GM19240 (cell line): Measurements from ENCODE around the gene MTMR3.
"Not testable (repeated sequence)": the region's sequence is repeated elsewhere in the genome, so short reads cannot be mapped to it uniquely, and the experiment has no call there.

Experiments
- DNase-seq: peaks from one replicate; pipeline ENCODE4 v3.0.0; 2011; ENCODE audit warnings: low spot score; ENCODE audit not compliant: insufficient read length

MTMR3 gene

DNA sequence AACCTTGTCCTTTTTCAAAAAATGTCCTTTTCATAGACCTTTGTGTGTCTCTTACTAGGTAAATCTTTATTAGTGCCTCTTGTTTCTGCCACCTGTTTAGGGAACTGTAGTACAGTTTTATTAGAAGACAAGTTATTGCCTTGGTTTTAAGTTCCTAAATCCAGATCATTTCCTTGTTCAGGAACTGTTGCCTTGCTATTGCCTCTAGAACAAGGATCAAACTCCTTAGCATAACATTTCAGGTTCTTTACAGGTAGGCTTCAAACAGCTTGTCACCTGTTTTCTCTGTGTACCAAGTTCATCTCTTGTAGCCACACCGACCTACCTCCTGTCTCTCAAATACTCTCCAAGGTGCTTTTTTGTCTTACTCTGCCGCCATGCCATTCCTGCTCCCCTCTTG lies 75.2 kb downstream of the MTMR3 start:
- DNase-seq, result no peak

DNA sequence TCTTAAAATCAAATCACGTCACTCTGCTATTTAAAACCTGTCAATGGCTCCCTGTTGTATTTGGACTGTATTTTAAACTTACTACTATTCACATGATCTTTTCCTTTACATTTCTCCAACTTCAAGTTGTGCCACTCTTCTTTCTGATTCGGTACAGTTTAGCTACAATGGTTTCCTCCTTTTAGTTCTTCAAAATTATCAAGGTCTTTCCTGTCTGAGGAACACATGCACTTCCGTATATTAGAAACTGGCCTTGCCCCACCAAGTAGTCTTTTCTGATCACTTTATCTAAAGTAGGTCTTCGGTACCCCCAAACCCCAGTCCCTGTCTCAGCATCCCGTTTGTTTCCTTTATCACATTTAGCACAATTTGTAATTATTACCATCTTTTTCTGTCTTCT lies 81.8 kb downstream of the MTMR3 start:
- no peak for DNase-seq

DNA sequence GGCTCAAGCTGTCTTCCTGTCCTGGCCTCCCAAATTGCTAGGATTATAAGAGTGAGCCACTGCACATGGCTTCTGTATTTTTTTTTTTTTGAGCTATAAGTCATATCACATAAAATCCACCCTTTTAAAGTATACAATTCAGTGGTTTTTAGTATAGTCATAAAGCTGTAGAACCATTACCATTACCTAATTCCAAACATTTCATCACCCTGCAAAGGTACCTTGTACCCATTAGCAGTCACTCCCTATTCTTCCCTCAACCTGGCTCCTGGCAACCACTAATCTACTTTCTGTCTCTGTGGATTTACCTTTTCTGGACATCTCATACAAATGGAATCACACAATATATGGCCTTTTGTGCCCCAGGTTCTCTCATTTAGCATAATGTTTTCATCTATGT lies 84.5 kb downstream of the MTMR3 start:
- no peak for DNase-seq

DNA sequence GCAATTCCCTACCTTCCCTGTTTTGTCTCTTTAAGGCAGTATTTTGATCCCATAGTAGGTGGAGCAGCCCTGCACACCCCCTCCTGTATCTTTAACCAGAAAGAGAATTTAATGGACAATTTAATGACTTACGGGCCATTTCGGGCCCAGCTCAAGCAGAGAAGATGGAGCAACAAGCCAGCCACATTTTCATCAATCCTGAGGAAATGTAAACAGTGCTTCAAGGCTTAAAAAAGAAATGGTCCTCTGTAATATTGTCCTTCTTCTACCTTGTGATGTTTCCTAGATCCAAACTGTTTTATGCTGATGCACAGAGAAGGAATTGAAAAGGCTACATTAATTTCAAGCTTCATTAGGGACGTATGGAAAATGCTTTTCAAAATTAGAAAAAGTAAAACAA lies 88.6 kb downstream of the MTMR3 start:
- no peak for DNase-seq

DNA sequence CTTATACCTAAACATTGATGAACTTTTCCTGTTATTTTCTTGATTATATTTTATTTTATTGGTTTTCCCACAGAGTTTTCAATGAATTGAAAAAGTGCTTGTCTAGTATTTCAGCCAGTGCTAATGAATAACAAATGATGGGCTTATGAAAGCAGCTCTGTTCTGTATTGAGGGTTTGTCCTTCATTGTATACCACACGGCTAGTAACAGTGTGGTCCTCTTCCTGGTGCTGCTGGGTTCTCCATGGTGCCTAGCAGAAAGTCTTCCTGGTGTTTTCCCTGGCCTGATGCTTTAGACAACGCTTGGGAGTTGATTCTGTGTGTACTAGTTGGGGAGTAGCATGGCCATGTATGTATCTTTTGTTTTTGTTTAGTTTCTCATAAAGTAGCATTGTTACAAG lies 89.1 kb downstream of the MTMR3 start:
- DNase-seq, result no peak

DNA sequence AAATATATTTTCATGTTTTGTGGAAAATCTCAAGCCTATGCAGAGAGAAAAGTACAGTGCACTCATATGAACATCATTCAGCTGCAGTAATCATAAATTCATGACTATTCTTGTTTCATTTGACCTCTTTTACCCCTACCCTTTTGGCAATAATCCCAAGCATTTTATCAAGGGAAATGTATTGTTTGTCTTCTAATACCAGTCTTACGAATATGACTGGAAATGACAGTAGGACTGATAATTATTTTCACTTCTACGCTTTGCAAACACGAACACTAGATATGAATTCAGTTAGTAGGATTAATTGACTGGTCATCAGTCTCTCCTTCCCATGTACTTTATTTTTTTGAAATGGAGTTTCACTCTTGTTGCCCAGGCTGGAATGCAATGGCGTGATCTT lies 90.3 kb downstream of the MTMR3 start:
- DNase-seq, result no peak

DNA sequence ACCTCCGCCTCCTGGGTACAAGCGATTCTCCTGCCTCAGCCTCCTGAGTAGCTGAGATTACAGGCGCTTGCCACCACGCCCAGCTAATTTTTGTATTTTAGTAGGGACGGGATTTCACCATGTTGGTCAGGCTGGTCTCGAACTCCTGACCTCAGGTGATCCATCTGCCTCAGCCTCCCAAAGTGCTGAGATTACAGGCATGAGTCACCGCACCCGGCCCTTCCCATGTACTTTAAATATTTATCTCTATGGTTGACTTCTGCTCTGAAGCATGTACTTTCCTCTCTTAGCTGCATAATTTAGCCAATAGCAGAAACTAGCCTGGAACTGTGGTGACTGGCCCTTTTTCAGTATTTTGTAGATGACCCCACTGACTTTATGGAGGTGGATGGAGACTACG lies 90.7 kb downstream of the MTMR3 start:
- not testable (repeated sequence) for DNase-seq

DNA sequence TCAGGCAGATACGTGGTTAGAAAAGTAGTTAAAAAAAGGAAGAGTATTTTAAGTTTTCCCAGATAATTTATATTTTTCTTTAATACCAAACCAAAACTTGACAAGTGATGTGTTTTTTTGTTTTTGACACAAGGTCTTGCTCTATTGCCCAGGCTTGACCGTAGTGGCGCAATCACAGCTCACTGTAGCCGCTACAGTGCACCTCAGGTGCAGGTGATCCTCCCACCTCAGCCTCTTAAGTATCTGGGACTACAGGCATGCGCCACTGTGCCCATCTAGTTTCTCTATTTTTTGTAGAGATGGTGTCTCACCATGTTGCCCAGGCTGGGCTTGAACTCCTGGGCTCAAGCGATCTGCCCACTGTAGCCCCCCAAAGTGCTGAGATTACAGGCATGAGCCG lies 92.5 kb downstream of the MTMR3 start:
- DNase-seq, result no peak

DNA sequence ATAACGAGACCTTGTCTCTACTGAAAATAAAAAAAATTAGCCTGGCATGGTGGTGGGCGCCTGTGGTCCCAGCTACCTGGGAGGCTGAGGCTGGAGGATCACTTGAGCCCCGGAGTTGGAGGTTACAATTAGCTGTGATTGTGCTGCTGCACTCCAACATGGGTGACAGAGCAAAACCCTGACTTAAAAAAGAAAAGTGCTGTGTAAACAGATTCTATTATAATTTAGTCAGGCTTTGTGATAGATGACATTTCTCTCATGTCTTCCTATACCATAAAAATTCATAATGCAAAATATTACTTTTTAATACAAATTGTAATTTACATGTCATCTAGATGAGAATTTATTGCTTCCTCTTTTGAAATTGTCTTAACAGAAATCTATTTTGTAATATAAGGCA lies 94.1 kb downstream of the MTMR3 start:
- DNase-seq, result no peak

DNA sequence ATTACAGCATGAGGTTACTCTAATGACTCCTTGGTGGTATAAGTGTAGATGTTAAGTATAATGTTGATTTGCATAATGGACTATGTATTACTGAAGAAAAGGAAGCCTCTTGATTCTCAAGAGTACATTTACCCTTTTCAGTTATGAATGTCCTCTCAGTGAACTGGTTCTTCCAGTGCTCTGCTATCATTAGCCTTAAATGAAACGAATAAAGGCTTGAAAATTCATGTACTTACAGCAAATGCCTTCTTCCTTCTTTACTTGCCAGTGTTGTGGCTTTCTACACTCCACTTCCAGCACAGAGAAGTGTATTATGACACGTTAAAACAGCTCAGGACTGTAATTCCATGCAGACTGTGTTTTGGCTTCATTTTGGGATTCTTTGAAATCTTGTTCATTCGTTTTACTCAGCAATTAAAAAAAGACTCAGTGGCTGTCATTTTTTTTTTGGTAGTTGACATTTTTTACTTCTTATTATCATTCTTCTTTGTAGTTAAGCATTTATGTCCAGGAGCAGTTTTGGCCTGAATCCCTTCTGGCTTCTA lies 96.9 kb downstream of the MTMR3 start:
- DNase-seq, result no peak

DNA sequence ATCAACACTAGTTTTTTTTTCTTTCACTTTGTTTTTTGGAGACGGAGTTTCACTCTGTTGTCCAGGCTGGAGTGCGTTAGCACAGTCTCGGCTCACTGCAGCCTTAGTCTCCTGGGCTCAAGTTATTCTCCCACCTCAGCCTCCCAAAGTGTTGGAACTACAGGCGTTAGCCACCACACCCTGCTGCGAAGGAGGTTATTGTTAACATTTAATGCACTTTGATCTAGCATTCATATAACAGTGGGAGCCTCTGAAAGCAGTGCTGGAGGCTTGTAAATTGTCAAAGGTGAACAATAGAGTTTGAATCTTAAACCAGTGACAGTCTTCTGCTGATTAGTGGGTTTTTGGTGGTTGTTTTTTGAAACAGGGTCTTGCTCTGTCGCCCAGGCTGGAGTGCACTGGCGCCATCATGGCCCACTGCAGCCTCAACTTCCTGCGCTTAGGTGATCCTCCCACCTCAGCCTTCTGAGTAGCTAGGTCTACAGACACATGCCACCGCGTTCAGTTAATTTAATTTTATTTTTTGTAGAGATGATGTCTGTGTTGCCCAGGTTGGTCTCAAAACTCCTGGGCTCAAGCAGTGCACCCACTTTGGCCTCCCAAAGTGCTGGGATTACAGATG lies 100.4 kb downstream of the MTMR3 start:
- DNase-seq, result no peak

DNA sequence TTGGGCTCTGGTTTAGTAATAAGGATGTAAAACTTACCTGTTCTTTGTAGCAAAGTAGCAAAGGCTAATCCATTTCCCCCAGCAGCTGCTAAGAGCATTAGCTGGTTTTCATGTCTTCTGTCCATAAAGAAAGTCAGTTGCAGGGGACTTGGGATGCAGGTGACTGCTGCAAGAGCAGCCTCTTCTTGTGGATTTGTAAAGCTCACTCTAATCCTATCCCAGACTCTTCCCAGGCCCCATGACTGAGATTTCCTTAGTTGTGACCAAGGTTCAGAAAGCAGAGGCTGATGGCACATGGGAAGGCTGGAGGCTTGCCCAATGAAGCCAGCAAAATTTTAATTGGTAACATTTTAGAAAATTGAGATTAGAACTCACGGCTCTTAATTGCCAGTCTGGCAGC lies 102.9 kb downstream of the MTMR3 start:
- DNase-seq, result no peak

DNA sequence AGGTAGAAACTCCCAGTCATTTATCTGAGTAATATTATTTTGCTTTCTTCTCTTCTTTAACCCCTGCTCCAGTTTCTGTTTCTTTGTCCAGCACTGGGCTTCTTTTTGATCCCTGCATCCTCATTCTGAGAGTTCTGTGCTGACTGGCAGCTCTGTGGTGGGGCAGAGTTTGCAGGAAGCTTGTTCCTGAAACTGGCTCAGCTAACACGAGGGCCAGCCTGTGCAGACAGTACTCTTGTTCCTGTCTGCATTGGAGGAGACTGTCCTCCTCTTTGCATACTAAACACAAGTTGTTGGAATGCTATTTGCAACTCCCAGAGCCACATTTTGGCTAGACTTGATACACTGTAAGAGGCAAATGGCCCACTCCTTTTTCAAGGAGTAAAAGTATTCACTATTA lies 104.2 kb downstream of the MTMR3 start:
- DNase-seq, result no peak

DNA sequence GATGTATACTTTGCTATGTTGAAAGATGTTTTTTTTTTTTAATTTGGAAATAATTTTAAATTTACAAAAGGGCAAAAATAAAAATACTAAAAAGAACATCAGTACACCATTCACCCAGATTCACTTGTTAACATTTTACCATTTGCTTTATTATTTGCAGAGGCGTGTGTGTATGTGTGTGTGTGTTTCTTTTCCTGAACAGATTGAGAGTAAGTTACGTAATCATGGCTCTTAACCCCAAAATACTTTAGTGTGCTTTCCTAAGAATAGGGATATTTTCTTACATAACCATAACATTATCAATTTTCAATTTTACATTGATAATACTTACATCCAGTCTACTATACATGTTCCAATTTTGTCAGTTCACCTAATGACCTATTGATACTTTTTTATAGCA lies 105.7 kb downstream of the MTMR3 start:
- no peak for DNase-seq

DNA sequence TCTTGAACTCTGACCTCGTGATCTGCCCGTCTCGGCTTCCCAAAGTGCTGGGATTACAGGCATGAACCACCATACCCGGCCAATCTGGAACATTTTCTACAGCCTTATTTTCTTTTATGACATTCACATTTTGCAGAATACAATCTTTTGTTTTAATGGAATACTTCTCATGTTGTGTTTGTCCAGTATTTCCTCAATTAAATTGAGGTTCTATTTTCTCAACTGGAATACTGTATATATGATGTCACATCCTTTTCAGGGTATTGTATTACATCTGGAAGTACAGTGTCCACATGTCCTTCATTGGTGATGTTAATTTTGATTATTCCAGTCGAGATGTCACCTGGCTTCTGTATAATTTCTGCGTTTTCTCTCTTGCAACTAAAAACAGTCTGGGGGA lies 106.5 kb downstream of the MTMR3 start:
- DNase-seq, result no peak

DNA sequence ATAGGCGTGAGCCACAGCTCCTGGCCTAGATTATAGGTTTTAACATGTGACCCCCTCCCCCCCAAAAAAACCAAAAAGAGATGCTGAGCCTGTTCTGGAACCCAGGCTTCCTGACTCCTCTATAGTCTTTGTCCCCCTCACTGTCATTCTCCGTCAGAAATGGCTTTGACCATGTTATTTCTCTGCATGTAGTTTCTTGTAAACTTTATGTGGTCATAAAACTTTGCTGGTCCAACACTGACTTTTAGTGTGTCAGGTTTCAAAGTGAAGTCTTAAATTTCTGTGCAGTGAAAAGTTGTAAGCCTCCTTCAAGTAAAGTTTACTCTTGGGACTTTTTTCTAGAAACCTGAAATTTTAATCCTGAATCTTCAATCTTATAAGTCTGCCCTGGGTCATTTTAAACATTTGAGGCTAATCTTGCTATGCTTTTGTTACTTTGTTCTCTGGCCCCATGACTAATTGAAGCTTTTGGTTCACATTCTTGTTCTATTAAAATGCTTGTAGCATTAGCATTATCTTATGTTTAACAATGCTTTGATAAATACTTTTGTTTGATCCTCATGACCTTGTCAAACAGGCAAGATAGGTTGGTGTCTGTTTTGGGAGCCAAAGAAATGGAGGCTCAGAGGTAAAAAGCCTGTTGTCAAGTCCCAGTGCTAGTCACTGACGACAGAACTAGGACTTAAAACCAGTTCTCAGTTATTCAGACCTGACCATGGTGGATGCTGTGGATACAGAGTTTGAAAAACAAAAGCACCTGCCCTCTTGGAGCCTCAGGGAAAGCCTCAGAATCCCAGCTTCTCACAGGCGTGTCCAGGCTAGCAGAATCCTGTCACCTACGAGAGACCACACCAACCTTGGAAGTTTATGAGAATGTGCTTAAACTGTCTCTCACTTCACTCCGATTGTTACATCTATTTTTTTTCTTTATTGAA lies 109.6 kb downstream of the MTMR3 start:
- DNase-seq, result no peak

DNA sequence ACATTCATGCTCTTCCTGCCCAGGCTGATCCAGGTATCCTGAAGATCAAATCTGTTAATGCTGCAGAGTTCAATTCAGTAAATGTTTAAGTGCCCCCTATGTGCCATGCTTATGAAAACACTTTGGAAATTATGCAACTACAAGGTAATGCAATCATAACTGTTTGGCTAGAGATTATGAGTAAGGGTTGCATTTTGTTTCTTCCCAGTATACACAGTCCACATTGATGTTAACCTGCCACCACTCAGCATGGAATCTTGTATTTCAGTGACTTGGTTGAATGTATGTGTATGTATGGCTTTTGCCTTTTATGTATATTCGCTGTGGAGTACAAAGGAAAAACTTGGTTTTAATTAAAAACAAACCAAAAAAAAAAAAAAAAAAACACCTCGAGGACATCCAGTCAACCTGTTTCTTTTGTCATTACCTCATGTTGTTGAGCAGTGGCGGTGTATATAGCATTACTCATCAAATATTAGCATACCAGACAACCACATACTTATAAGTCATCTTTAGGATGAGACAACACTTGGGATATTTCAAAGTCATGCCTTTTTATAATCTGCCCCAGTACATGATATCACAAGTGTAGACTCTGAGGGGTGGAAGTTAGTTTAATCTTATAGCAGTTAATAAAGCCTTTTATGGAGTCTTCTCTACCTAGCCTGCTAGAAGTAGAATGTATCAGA lies 111.2 kb downstream of the MTMR3 start:
- no peak for DNase-seq

DNA sequence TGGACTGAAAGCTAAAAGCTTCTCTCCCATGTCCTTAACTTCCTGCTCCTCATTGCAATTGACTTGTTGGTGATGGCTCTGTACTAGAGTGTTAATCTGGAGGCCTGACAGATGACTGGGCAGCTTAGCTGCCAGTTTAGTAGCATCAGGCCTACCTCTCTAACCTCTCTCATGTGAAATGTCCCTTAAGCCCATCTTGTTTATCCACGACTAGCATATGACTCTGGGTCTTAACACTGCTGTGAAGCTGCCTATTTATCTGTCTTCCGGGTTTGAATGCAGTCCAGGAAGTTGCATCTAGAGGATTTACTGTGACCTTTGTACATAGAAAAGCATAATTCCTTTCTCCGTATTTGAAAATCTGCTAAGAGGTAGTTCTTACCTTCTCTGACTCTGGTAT lies 112.0 kb downstream of the MTMR3 start:
- no peak for DNase-seq

DNA sequence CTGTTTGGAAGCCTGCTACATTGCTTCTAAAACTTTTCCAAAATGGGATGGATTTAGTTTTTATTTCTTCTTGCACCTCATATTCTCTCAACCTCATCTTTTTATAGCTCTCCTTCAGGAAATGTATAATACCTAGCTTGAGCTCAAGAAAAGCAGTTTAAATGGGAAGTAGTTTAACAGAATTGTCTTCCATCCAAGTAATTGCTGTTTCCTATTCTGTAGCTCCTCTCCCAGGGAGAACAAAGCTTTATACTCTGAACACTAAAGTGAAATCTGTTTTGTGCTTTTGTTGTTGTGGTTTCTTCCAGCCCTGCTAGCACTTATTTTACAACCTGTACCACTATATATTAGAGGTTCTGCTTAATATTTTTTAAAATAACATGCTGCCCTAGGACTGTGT lies 114.1 kb downstream of the MTMR3 start:
- no peak for DNase-seq

DNA sequence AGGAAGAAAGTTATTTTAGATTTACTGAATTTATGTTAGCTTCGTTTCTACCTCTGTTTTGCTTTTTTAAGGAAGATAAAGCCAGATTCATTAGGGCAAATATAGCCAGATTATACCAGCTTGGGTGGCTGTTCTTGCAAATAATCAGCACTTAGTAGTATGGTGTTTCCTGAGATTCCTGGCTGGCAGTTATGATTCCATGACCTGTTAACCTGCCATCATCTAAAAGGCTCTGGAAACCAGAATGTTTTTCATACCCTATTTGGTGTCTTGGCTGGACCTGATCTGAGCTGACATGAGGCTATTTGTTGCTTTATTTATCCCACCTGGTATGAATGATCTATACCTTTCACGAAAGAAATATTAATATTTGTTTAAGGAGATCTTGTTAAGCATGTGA lies 114.5 kb downstream of the MTMR3 start:
- no peak for DNase-seq

DNA sequence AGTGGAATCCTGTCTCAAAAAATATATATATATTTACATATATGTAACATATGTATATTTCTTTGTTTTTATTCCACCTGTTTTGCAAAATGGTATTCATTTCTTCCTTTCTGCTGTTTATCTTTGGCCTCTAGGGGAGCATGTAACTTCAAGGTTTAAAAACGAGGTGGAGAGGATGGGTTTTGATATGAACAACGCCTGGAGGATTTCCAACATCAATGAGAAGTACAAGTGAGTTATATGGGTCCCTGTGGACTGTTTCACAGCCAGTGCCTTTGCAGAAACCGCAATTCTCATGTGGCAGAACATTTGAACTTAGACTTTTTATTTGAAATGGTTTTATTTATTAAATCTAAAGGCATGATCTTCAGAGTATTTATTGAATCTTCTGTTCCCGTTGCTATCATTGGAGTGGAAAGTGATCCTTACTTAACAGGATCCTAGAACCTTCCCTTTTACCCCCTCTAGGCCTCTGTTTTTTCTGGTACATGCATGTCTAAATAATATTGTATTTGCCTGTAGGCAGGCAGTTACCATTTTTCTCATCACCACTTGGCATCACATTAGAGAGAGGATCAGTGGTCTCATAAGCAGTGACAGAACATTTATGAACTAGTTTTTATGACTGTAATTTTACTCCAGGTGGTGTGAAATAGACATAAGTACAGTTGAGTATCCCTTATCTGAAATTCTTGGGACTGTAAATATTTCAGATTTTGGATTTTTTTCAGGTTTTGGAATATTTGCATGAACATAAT lies 115.8 kb downstream of the MTMR3 start:
- no peak for DNase-seq
